ENCODE data around the gene ATP7B.
"Not testable (repeated sequence)": the region's sequence is repeated elsewhere in the genome, so short reads cannot be mapped to it uniquely, and the experiment has no call there.

Gene ATP7B

DNA sequence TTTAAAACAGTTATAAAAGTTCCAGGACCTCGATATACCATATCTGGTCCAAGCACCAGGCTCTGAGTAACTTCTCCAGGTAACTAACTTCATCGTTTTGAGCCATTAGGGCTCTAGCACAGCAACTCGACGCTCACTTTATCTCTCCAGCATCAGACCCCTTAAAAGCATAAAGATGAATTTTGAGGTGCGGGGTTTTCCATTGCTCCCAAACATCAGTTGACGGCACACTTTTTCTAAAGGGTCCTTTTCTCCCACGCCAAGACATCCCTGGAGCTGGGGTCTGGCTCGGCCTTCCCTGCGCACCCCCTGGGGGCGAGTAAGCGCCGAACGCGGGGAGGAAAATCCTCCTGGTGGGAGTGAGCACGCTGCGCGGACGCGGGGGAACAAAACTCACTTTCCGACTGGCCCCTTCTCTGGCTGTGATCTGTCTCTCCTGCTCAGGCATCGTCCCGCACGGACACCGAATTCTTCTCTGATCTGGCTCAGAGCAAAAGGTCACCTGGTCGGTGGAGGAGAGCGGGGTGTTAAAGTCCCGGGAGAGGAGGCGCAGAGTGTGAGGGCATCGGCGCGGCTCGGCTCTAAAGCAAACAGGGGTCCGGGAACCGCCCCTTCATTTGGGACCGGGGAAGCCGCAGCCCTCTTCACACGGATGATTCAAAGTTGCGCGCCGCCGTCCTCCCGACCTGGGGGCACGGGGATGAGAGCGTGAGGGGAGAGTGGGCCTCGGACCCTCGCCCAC, at the start of gene ATP7B:
Gene ATP7B (minus strand): TSS at position 561 of the 742 bp plus-strand sequence. CDS start 113 bp downstream, at position 448.
- no peak for DNase-seq (ENCODE audit: low read depth)

DNA sequence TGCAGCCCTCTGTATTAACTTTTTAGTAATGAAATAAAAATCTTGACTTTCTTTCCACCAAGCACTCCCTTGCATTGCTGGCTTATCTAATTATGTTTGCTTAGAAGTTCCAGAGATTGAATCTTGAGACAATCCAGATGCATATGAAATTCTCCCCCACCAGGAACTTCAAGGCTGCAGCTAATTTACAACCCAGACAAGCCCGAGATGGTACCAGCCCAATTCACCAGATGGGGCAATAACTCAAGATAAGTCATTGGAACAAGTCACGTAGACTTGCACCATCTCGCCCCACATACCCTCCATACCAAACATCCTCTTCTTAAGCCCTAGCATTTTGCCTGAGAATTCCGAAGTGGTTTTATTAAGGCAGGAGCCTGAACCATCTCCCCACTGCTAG, 42.2 kb upstream of the ATP7B start:
- DNase-seq (ENCODE audit: low read depth): no peak

DNA sequence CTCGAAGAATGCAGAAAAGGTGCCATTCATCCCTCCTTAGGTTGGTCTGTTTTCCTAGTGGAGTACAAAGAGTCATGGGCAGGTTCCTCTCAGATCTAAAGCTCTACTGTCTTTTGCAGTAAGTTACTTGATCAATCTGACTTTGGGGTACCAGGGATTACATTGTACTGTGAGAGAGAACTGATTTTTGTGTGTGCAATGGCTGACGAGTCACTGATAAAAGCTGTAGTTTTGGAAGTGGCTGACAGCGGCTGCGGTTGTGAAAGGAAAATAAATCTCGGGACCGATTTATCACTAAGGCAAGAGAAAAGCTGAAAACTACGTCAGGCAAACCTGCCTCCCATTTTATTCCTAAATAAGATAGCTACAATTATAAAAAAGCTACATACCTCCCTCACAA, 40.1 kb upstream of the ATP7B start:
- DNase-seq (ENCODE audit: low read depth): no peak

DNA sequence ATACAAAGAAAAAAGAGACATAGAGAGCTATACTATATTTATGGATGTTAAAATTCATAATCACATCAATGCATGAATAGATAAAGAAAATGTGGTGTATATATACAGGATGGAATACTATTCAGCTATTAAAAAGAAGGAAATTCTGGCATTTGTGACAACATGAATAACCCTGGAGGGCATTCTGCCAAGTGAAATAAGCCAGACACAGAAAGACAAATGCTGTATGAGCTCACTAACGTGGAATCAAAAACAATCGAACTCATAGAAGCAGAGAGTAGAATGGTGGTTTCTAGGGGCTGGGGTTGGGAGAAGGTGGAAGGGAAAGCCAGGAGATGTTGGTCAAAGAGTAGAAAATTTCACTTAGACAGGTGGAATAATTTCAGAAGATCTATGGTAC, 37.3 kb upstream of the ATP7B start:
- no peak for DNase-seq (ENCODE audit: low read depth)

DNA sequence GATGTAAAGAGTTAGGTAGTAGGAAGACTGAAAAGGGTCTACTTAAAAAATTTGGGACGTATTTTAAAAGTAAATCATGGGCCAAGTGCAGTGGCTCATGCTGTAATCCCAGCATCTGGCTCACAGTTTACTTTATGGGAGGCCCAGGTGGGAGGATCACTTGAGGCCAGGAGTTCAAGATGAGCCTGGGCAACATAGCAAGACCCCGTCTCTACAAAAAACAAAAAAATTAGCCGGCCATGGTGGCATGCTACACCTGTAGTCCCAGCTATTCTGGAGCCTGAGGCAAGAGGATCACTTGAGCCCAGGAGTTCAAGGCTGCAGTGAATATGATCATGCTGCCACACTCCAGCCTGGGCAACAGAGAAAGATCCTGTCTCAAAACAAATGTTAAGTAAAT, 36.2 kb upstream of the ATP7B start:
- DNase-seq (ENCODE audit: low read depth): no peak

DNA sequence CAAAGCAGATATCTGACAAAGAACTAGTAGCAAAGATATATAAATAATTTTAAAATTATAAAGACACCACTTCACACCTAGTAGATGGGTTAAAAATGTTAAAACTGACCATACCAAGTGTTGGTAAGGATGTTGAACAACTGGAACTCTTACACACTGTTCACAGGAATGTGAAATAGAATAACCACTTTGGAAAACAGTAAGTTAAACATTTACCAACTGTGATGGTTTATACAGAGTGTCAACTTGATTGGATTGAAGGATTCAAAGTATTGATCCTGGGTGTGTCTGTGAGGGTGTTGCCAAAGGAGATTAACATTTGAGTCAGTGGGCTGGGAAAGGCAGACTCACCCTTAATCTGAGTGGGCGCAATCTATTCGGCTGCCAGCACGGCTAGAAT, 32.4 kb upstream of the ATP7B start:
- DNase-seq (ENCODE audit: low read depth): no peak

DNA sequence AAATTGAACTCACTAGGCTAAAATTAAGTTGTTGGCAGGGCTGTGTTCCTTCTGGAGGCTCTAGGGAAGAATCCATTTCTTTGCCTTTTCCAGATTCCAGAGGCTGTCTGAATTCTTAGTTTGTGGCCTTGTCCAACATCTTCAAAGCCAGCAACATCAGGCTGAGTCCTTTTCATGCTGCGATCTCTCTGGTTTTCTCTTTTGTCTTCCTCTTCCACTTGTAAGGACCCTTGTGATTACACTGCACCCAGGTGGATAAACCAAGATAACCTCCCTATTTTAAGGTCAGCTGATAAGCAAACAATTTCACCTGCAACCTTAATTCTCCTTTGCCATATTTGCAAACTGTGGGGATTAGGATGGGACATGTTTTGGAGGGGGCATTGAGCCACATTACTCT, 24.8 kb upstream of the ATP7B start:
- DNase-seq (ENCODE audit: low read depth): no peak

DNA sequence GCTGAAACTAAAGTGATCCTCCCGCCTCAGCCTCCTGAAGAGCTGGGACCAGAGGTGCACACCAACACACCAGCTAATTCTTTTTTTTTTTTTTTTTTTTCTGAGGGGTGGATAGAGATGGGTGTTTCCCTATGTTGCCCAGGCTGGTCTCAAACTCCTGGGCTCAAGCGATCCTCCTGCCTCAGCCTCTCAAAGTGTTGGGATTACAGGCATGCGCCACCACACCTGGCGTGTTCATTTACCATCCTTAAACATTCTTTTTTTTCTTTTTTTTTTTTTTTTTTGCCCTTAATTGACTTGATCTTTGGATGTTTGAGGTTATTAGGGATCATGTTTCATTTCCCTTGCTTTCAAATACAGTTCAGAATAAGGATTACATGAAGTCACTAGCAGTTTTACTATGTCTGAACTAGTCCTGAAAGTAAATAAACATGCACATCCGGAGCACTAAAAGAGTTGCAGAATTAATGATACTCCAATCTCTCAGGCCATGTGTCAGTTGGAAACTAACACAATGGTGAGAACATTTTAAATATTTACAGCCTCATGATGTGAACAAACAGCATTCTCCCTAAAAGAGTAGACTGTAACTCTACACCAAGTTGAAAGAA, 23.5 kb upstream of the ATP7B start:
- no peak for DNase-seq (ENCODE audit: low read depth)

DNA sequence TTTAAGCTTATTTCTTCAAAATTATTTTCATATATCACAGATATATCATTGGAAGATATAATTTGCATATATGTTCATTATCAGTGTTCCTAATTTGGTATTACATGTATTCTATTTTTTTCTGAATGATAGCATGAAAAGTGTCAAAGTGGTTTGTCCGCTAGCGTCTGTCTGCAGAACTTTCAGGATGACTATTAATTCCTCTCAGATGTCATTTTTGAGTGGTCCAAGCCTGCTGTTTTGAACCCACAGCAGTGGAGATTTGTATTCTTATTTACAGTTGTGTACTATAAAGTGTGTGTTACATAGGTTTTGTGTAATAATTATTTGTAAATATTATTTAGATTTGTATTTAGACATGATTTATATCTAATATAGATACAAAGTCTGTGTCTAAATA, 21.8 kb upstream of the ATP7B start:
- no peak for DNase-seq (ENCODE audit: low read depth)

DNA sequence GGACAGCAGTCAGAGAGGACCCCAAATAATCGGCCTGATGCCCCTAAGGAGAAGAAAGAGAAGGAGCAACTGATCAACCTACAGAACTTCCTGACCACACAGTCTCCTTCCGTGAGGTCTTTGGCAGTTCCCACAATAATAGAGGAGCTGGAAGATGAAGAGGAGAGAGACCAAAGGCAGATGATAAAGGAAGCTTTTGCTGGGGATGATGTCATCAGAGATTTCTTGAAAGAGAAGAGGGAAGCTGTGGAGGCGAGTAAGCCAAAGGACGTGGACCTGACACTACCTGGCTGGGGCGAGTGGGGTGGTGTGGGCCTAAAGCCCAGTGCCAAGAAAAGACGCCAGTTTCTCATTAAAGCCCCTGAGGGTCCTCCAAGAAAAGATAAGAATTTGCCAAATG, 19.2 kb upstream of the ATP7B start:
- DNase-seq (ENCODE audit: low read depth): not testable (repeated sequence)

DNA sequence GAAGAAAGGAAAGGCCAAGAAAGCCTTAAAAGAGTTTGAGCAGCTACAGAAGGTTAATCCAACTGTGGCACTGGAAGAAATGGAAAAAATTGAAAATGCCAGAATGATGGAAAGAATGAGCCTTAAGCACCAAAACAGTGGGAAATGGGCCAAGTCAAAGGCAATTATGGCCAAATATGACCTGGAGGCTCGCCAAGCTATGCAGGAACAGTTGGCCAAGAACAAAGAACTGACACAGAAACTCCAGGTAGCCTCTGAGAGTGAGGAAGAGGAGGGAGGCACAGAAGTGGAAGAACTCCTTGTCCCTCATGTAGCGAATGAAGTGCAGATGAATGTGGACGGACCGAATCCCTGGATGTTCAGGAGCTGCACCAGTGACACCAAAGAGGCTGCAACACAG, 18.3 kb upstream of the ATP7B start:
- no peak for DNase-seq (ENCODE audit: low read depth)

DNA sequence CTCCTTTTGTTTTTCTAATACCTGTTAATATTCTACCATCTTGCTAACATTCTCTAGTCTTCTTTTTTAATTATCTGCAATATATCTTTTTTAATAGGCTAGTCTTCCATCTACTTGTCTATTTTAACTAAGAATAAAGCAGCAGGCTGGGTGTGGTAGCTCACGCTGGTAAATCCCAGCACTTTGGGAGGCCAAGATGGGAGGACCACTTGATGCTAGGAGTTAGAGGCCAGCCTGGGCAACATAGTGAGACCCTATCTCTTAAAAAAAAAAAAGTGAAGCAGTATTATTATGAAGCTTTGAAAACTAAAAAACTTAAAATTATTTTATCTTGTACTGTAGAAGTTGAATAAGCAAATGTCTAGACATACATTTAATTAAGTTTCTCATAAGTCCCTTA, 16.6 kb upstream of the ATP7B start:
- no peak for DNase-seq (ENCODE audit: low read depth)

DNA sequence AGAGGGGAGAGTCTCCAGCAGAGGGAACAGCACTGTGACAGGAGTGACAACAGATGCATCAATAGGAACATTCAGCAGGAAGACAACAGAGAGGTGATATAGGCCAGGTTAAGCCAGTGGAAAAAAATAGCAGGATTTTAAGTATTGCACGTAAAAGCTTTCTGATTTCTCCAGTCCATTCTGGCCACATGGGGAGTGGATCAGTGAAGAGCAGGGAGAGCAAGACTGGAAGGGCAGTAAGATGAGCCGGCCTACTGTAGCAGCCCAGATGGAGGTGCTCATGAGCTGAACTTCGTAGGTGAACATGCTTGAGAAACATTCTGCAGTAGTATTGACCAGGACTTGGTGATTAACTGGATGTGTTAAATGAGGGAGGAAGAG, 15.0 kb upstream of the ATP7B start:
- no peak for DNase-seq (ENCODE audit: low read depth)

DNA sequence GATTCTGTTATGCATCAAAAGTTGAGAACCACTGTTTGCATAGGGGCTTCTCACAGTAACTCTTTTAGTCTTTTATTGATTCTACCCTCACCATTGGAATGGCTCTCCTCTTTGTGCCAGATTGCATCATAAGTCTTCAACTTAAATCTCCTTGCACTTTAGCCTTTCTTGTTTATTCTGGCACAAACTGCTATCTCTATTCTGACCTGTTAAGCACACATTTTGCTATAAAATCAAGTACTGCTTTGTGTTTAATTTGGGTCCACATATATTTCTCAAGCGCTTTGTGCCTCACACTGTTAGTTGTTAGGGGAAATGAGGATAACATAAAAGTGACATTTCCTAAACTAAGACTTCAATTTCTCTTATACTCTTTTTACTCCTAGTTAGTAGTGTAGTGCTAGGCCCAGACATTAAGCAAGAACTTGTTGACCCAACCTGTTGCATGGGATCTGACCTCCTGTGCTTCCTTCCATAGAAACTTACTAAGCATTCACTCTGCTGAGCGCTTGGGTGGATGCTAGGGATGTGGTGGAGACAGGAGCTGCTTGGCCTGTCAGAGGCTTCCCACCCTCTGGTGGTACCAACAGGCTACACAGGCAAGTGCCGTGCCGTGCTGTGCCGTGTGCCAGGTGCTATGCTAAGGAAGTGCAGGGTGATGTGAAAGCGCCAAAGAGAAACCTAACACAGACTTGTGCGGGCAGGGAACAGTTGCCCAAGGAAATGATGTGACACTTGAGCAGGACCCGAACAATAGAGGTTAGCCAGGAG, 14.4 kb upstream of the ATP7B start:
- no peak for DNase-seq (ENCODE audit: low read depth)

DNA sequence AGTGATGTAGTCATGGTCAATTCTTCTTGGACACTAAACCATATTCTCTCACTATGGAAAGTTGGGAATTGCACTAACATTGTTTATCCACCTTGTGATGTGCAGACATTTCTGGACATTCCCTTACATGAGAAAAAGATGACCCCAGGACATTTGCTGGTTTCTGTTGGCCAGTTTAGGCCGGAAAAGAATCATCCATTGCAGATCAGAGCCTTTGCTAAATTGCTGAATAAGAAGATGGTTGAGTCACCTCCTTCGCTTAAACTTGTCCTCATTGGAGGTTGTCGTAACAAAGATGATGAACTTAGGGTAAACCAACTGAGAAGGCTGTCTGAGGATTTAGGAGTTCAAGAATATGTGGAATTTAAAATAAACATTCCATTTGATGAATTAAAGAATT, 13.2 kb upstream of the ATP7B start, which contains the start of gene UTP14C:
Gene UTP14C (plus strand): TSS at position 211 of the 400 bp plus-strand sequence. CDS start 4,114 bp downstream, outside the sequence.
- DNase-seq (ENCODE audit: low read depth): no peak

DNA sequence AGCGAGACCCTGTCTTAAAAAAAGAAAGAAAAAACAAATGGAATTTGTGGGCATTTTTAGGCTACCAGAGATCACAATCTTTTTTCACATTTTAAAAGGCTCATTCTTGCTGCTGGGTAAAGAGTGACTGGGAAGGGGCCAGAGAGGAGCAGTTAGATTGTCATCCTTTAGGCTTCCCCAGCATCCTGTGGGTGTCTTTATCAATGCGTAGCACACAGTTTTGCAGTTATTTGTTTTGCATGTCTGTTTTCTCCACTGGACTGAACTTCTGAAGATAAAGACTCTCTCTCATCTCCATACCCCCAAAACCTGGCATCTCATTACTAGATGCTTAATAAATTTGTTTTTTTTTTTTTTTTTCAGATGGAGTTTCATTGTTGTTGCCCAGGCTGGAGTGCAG, 11.1 kb upstream of the ATP7B start:
- DNase-seq (ENCODE audit: low read depth): no peak

DNA sequence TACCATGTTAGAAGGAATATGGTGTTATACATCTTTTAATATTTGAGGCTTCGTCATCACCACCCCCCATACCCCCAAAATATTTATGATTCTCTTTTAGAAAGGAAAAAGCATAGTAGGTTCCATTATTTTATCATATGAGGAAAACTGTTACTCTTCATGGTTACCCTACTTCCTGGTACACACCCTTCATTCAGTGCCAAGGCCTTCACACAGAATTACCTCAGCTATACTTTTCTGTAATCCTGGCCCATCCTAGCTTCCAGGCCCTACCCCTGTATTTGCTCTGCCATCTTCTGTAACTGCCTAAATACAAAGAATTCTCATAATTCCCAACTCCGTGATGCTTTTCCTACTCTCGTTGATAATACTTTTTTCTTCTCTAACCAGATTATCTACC, 8.9 kb upstream of the ATP7B start:
- DNase-seq (ENCODE audit: low read depth): no peak

DNA sequence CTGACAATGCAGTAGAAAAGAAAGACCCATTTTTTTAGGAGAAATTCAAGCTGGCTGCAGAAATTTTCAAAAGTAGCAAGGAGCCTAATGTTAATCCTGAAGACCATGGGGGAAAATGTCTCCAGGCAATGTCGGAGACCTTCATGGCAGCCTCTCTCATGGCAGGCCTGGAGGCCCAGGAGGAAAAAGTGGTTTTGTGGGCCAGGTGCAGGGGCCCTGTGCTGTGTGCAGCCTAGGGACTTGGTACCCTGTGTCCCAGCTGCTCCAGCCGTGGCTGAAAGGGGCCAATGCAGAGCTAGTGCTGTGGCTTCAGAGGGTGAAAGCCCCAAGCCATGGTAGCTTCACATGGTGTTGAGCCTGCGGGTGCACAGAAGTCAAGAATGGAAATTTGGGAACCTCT, 5.0 kb upstream of the ATP7B start:
- no peak for DNase-seq (ENCODE audit: low read depth)

DNA sequence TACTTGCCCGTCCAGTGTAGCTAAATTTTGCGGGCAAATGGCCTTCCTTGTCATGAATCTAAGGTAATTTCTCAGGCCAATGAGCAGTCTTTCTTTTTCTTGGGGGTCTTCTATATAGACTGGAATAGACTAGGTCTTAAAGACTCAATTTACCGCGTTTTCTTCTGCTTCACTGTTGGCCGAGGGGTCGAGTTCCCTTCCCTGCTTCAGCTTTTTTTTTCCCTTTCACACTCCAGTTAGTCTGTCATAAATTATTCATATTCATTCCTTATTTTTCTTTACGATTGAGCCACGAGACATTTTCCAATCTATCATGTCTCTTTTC, 1.2 kb upstream of the ATP7B start:
- DNase-seq (ENCODE audit: low read depth): no peak

DNA sequence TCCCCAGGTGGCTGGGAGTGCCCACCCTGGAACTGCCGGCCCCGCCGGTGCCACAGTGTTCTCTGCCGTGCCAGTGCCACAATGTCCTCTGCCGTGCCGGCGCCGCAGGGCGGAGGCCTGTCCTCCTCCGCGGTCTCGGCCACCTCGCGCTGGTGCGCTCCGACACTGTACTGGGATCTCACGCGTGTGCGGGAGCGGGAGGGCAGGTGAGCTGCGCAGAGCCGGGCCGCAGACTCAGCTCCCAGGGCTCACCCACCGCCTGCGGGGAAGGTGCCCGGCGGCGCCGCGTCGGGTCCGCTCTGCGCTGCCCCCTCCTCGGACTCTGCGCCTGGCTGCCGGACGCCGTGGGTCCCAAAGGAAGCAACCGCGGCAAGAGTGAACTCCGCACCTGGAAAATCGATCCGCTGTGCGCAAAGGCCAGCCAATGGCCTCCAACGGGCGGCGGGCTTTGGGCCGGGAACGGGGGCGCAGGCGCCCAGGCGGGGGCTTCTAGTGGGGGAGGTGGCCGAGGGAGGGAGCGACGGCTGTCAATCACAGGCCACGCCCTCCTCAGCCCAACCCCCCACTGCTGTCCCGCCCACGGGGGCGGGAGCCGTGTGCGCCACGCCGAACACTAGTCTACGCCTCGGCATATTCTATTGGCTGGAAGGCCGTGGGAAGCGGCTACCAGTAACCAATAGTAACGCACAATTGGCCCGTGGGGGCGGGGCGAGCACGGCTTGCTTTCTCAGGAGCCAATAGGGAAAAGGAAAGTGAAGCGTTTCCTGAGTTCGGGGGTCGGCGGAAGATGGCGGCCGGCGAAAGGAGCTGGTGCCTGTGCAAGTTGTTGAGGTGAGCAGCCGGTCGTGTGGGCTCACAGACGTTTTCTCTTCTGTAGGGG, 622 bp upstream of the ATP7B start, which contains the start of gene ALG11:
Gene ALG11 (plus strand): TSS at position 767 of the 880 bp plus-strand sequence. CDS start 21 bp downstream, at position 788.
- peak; percentile 96 for DNase-seq (ENCODE audit: low read depth)

DNA sequence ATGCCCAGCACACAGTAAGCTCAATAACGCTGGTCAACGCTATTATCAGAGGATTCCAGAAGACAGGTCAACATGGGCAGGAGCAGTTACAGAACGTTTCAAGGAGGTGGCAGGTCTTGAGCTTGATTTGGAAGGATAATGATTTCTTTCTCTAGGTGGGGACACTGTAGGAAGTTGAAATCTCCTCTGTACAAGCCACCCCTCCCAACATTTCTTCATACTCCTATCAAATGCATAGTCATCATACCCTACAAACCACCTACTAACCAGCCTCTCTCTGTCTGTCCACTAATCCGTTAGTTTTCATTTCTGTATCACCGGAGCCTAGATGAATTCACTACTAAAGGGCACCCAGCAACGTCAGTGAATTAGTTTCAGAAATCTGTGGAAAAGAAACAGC, 1.3 kb downstream of the ATP7B start:
- DNase-seq (ENCODE audit: low read depth): no peak
